K562 (cell line): ENCODE data around the gene RGS6.

Experiments used
- CEBPB ChIP-seq: fragments of 450-650 bp; IDR thresholded peaks from 2 replicates; pipeline ENCODE4 v1.6.1; 2016; ENCODE audit warnings: missing genetic modification characterization, missing compliant biosample characterization
- ERF ChIP-seq: fragments of 450-650 bp; formaldehyde crosslinking; IDR thresholded peaks from 2 replicates; pipeline ENCODE4 v1.4.0; 2020; ENCODE audit warnings: mild to moderate bottlenecking, mixed read lengths
- HOXB6 ChIP-seq: fragments of 250-450 bp; sonication (Bioruptor Pico); IDR thresholded peaks from 2 replicates; pipeline ENCODE4 v1.5.1; 2022; ENCODE audit warnings: mild to moderate bottlenecking, borderline replicate concordance
- KAT2B ChIP-seq: IDR thresholded peaks from one replicate; pipeline ENCODE4 v1.6.1; 2012; ENCODE audit warnings: low read depth, mild to moderate bottlenecking, control low read depth, inconsistent platforms, low read length, moderate library complexity
- NFYB ChIP-seq: IDR thresholded peaks from 2 replicates; pipeline ENCODE4 v1.6.1; 2011; ENCODE audit warnings: mild to moderate bottlenecking, moderate library complexity; ENCODE audit not compliant: insufficient read length; ENCODE audit errors: extremely low read depth
- XRCC5 ChIP-seq: fragments of 200-400 bp; formaldehyde crosslinking; IDR thresholded peaks from 2 replicates; pipeline ENCODE4 v1.6.1; 2017; ENCODE audit warnings: low read depth, mild to moderate bottlenecking, low read length
- TF ChIP-seq, protein P1 (sequence below), 3 experiments: IDR thresholded peaks in 2 of 3; conservative IDR thresholded peaks in 1 of 3; 2 replicates each; pipeline ENCODE4 v1.5.1; 2011 to 2012; ENCODE audit warnings: low read length in 3 of 3, mild to moderate bottlenecking in 3 of 3, control low read depth in 2 of 3, improper control_type of control experiment in 1 of 3, inconsistent platforms in 1 of 3, low read depth in 1 of 3, mixed read lengths in 1 of 3, moderate library complexity in 1 of 3; ENCODE audit not compliant: insufficient read depth in 2 of 3

DNA sequence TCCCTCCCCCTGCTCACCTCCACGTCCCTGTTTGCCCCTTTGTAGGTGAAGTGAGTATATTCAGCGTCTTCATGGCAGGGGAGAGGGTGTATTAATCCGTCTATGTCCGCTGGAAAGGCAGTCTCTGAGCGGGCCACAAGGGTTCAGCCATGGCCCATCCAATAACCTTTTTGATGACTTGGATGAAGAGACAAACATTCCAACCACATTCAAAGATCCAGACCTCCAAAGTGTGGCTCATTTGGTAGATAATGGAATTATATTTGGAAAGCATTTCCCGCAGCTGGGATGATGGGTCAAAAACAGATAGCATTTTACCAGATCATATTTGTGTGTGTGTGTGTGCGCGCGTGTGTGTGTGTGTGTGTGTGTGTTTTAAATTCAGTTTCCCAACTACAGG, 615.8 kb downstream of the RGS6 start:
- TF ChIP-seq NFYB (no peak), XRCC5 (no peak), HOXB6 (CRISPR knock-in tag) (no peak), ERF (CRISPR knock-in tag) (no peak), KAT2B (no peak), CEBPB (no peak)
- TF ChIP-seq, protein P1, sequence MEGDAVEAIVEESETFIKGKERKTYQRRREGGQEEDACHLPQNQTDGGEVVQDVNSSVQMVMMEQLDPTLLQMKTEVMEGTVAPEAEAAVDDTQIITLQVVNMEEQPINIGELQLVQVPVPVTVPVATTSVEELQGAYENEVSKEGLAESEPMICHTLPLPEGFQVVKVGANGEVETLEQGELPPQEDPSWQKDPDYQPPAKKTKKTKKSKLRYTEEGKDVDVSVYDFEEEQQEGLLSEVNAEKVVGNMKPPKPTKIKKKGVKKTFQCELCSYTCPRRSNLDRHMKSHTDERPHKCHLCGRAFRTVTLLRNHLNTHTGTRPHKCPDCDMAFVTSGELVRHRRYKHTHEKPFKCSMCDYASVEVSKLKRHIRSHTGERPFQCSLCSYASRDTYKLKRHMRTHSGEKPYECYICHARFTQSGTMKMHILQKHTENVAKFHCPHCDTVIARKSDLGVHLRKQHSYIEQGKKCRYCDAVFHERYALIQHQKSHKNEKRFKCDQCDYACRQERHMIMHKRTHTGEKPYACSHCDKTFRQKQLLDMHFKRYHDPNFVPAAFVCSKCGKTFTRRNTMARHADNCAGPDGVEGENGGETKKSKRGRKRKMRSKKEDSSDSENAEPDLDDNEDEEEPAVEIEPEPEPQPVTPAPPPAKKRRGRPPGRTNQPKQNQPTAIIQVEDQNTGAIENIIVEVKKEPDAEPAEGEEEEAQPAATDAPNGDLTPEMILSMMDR (IDR thresholded peaks at IDR 0.05 in 2 of 3, conservative IDR thresholded peaks at IDR 0.05 in 1 of 3; ENCODE audit: insufficient read depth in 2 of 3, low read depth in 1 of 3, low read length in 3 of 3) = peak in 1 of 3 experiments; percentile 11; a peak in 2 of 6 replicates
